Liver (tissue), 9 donors: Measurements from ENCODE around the gene MLLT3. TPM values are rescaled to one million over a fixed set of nuclear protein-coding genes. Genes with fewer than 3 reads are reported as not detected.

Experiments
- DNase-seq: peaks from one replicate; pipeline ENCODE4 v3.0.0-alpha.2; 2017; ENCODE audit warnings: low spot score
- H3K27ac ChIP-seq, 2 donors: one replicate each; pipeline ENCODE4 v1.7.0; 2013; ENCODE audit warnings: inconsistent platforms in 2 of 2, low read length in 2 of 2, control low read depth in 1 of 2, low read depth in 1 of 2, mild to moderate bottlenecking in 1 of 2
- H3K27me3 ChIP-seq, 4 donors: one replicate each; pipeline versions ENCODE4 v1.6.1 to v1.7.0; 2013; ENCODE audit warnings: low read length in 3 of 4, inconsistent platforms in 1 of 4, mild to moderate bottlenecking in 1 of 4, moderate library complexity in 1 of 4; ENCODE audit not compliant: control insufficient read depth in 4 of 4, insufficient read depth in 4 of 4
- H3K36me3 ChIP-seq, 4 donors: one replicate each; pipeline versions ENCODE4 v1.6.1 to v1.7.0; 2013; ENCODE audit warnings: low read length in 3 of 4, mild to moderate bottlenecking in 3 of 4, low read depth in 1 of 4, moderate library complexity in 1 of 4; ENCODE audit not compliant: control insufficient read depth in 4 of 4, insufficient read depth in 3 of 4
- H3K4me1 ChIP-seq, 4 donors: one replicate each; pipeline versions ENCODE4 v1.6.1 to v1.7.0; 2013; ENCODE audit warnings: low read length in 3 of 4, mild to moderate bottlenecking in 3 of 4, moderate library complexity in 1 of 4; ENCODE audit not compliant: control insufficient read depth in 4 of 4, insufficient read depth in 4 of 4
- H3K4me3 ChIP-seq, 3 donors: one replicate each; pipeline versions ENCODE4 v1.6.1 to v1.7.0; 2013; ENCODE audit warnings: low read length in 3 of 3, control low read depth in 1 of 3, low read depth in 1 of 3, mild to moderate bottlenecking in 1 of 3
- H3K9ac ChIP-seq, 2 donors: one replicate each; pipeline ENCODE4 v1.7.0; 2013; ENCODE audit warnings: low read length in 2 of 2, mild to moderate bottlenecking in 2 of 2, moderate library complexity in 2 of 2, control low read depth in 1 of 2, low read depth in 1 of 2
- H3K9me3 ChIP-seq, 4 donors: one replicate each; pipeline versions ENCODE4 v1.6.1 to v1.7.0; 2013; ENCODE audit warnings: low read length in 3 of 4; ENCODE audit not compliant: control insufficient read depth in 4 of 4
- ATF3 ChIP-seq: IDR thresholded peaks from 2 replicates; pipeline ENCODE4 v1.6.1; 2016; ENCODE audit warnings: antibody characterized with exemption
- CTCF ChIP-seq: fragments of 150-350 bp; IDR thresholded peaks from 2 replicates; pipeline ENCODE4 v1.5.1; 2017; ENCODE audit warnings: improper control_type of control experiment, low read depth, low read length; ENCODE audit not compliant: missing input control
- EGR1 ChIP-seq, 2 donors: IDR thresholded peaks; 2 replicates each; pipeline ENCODE4 v1.6.1; 2016 to 2018; ENCODE audit warnings: antibody characterized with exemption in 2 of 2, low read depth in 2 of 2
- FOXA1 ChIP-seq: IDR thresholded peaks from 2 replicates; pipeline ENCODE4 v1.6.1; 2016; ENCODE audit warnings: antibody characterized with exemption
- FOXA2 ChIP-seq: IDR thresholded peaks from 2 replicates; pipeline ENCODE4 v1.6.1; 2016; ENCODE audit warnings: antibody characterized with exemption
- GABPA ChIP-seq, 2 donors: IDR thresholded peaks in 1 of 2; conservative IDR thresholded peaks in 1 of 2; 2 replicates each; pipeline ENCODE4 v1.6.1; 2016; ENCODE audit warnings: antibody characterized with exemption in 2 of 2, mild to moderate bottlenecking in 1 of 2, moderate library complexity in 1 of 2
- HNF4A ChIP-seq, 2 donors: conservative IDR thresholded peaks; 2 replicates each; pipeline ENCODE4 v1.6.1; 2016; ENCODE audit warnings: antibody characterized with exemption in 2 of 2, mild to moderate bottlenecking in 2 of 2
- HNF4G ChIP-seq: IDR thresholded peaks from 2 replicates; pipeline ENCODE4 v1.6.1; 2016; ENCODE audit warnings: antibody characterized with exemption
- JUND ChIP-seq, 2 donors: IDR thresholded peaks; 2 replicates each; pipeline ENCODE4 v1.6.1; 2016; ENCODE audit warnings: antibody characterized with exemption in 2 of 2
- MAX ChIP-seq: IDR thresholded peaks from 2 replicates; pipeline ENCODE4 v1.6.1; 2016; ENCODE audit warnings: antibody characterized with exemption
- NR2F2 ChIP-seq: IDR thresholded peaks from 2 replicates; pipeline ENCODE4 v1.6.1; 2016; ENCODE audit warnings: antibody characterized with exemption
- REST ChIP-seq: IDR thresholded peaks from 2 replicates; pipeline ENCODE4 v1.6.1; 2016; ENCODE audit warnings: antibody characterized with exemption, mild to moderate bottlenecking
- RXRA ChIP-seq, 2 donors: IDR thresholded peaks; 2 replicates each; pipeline ENCODE4 v1.6.1; 2017 to 2018; ENCODE audit warnings: antibody characterized with exemption in 2 of 2, mild to moderate bottlenecking in 1 of 2
- SP1 ChIP-seq: IDR thresholded peaks from 2 replicates; pipeline ENCODE4 v1.6.1; 2018; ENCODE audit warnings: antibody characterized with exemption, mild to moderate bottlenecking
- TAF1 ChIP-seq: conservative IDR thresholded peaks from 2 replicates; pipeline ENCODE4 v1.6.1; 2016; ENCODE audit warnings: antibody characterized with exemption, mild to moderate bottlenecking
- YY1 ChIP-seq: IDR thresholded peaks from 2 replicates; pipeline ENCODE4 v1.6.1; 2016; ENCODE audit warnings: antibody characterized with exemption, mild to moderate bottlenecking
- ZBTB33 ChIP-seq: IDR thresholded peaks from 2 replicates; pipeline ENCODE4 v1.6.1; 2016; ENCODE audit warnings: antibody characterized with exemption
- WGBS: extraction: QIAGEN DNeasy Blood & Tissue Kit; methylation state at CpG from one replicate; pipeline ENCODE4 v1.1.7; 2013; 5-methylcytosine and 5-hydroxymethylcytosine counted together
- polyA plus RNA-seq, 2 donors: library from polyadenylated mRNA; stranded (reverse) in 1 of 2; unstranded in 1 of 2; fragments of 200-250 nt in 1 of 2; fragments of >200 nt in 1 of 2; fragmentation: Nextera tagmentation in 1 of 2; extraction: Ambion mirVana in 1 of 2; gene quantifications; one replicate each; pipeline versions ENCODE4 v1.2.1 to v1.2.3, GENCODE V29; 2013 to 2015
- total RNA-seq, 2 donors: library from RNA; depleted of rRNA; stranded (reverse); fragments of >200 nt; gene quantifications; one replicate each; pipeline ENCODE4 v1.2.3, GENCODE V29; 2014
- donor health status: healthy.
- donor health status: healthy.
- donor health status: healthy.
- donor health status: healthy.
- donor health status: healthy.

Gene MLLT3
- total and polyA plus RNA-seq, 4 donors = 0.79 to 25.5 (median 1.3) TPM

- no peak for DNase-seq
- no peaks in the 10 kb centered on the region for H3K27me3 ChIP-seq
- no peaks in the 10 kb centered on the region for H3K36me3 ChIP-seq
- H3K27ac ChIP-seq = no peak overlapping the region
- WGBS = 90% methylated on average over 2 of the region's 2 CpGs
- no peak overlapping the region for H3K4me3 ChIP-seq
- H3K9me3 ChIP-seq = no peaks in the 10 kb centered on the region
- peaks cover 0 to 3% (median 0%) of the 10 kb centered on the region in 4 donors for H3K4me1 ChIP-seq
- H3K9ac ChIP-seq = no peak overlapping the region
- no peak for TF ChIP-seq REST
- TF ChIP-seq NR2F2 = no peak
- TF ChIP-seq SP1 = no peak
- TF ChIP-seq GABPA (IDR thresholded peaks at IDR 0.05 in 1 of 2, conservative IDR thresholded peaks at IDR 0.05 in 1 of 2) = no peak
- TF ChIP-seq ZBTB33 = no peak
- no peak for TF ChIP-seq HNF4G
- no peak for TF ChIP-seq EGR1 (IDR thresholded peaks at IDR 0.05; ENCODE audit: low read depth in 2 of 2)
- no peak for TF ChIP-seq FOXA2
- TF ChIP-seq YY1 = no peak
- TF ChIP-seq FOXA1 = no peak
- no peak for TF ChIP-seq ATF3
- no peak for TF ChIP-seq MAX
- no peak for TF ChIP-seq HNF4A (conservative IDR thresholded peaks at IDR 0.05)
- no peak for TF ChIP-seq CTCF
- TF ChIP-seq JUND (IDR thresholded peaks at IDR 0.05) = no peak
- no peak for TF ChIP-seq RXRA (IDR thresholded peaks at IDR 0.05)
- no peak for TF ChIP-seq TAF1
Measured at GRCh38 chr9:20562051-20562450, 60.2 kb downstream of the MLLT3 start.

GRCh38 chr9:20561531-20561930, 60.8 kb downstream of the MLLT3 start:
- H3K27ac ChIP-seq = no peak overlapping the region
- H3K9me3 ChIP-seq = no peaks in the 10 kb centered on the region
- no peak overlapping the region for H3K9ac ChIP-seq
- WGBS = 83% methylated on average over 3 of the region's 3 CpGs
- no peaks in the 10 kb centered on the region for H3K36me3 ChIP-seq
- DNase-seq = no peak
- no peak overlapping the region for H3K4me3 ChIP-seq
- peaks cover 0 to 3% (median 0%) of the 10 kb centered on the region in 4 donors for H3K4me1 ChIP-seq
- no peaks in the 10 kb centered on the region for H3K27me3 ChIP-seq
- TF ChIP-seq ATF3 (no peak), REST (no peak), MAX (no peak), FOXA1 (no peak), GABPA (IDR thresholded peaks at IDR 0.05 in 1 of 2, conservative IDR thresholded peaks at IDR 0.05 in 1 of 2) (no peak), HNF4A (conservative IDR thresholded peaks at IDR 0.05) (no peak), YY1 (no peak), CTCF (no peak)
